GM12872 (cell line): ENCODE measurements around the gene PPM1L.

Experiments
- CTCF ChIP-seq: IDR thresholded peaks from 3 replicates; pipeline ENCODE4 v1.5.1; 2011; ENCODE audit warnings: low read depth, mild to moderate bottlenecking, low read length, moderate library complexity; ENCODE audit not compliant: insufficient read depth

The PPM1L gene

GRCh38 chr3:161082063-161082462 lies 326.0 kb downstream of the PPM1L start:
- TF ChIP-seq CTCF = no peak

GRCh38 chr3:161083131-161083530 lies 327.1 kb downstream of the PPM1L start:
- TF ChIP-seq CTCF = no peak

DNA sequence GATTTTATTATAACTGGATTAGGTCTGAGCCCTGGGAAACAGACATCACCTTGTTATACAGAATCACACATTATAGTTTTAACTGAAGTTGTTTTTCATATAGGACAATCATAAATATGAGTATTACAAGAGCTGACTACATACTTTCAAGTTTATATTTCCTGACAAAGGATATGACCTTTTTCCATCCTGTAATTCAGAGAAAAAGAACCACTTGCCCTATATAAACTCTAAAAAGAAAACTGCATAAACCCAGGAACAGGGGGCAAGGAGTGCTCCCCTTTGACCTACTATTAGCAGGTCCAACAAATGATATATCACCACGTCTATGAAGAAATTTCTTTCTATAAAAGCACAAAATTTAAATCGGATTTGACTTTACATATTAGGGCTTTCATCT lies 328.2 kb downstream of the PPM1L start:
- TF ChIP-seq CTCF = no peak

DNA sequence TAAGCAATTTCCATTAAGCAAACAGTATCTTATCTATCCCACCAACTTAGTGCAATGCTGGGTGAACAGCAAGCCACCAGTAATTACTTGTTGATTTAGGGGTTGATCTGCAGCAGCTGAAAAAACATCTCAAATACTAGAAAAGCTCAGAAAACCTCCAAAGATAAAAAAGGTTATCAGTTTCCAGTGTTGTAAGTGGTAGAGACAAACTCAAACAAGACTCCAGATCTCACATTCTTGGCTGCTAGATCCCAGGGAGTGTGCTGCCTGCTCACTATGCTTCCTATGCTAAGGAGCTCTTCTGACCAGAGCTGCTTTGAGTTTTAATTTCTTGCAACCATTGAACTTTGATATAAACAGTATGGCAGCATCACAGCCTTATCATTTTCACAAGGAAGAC lies 337.9 kb downstream of the PPM1L start:
- TF ChIP-seq CTCF = no peak

DNA sequence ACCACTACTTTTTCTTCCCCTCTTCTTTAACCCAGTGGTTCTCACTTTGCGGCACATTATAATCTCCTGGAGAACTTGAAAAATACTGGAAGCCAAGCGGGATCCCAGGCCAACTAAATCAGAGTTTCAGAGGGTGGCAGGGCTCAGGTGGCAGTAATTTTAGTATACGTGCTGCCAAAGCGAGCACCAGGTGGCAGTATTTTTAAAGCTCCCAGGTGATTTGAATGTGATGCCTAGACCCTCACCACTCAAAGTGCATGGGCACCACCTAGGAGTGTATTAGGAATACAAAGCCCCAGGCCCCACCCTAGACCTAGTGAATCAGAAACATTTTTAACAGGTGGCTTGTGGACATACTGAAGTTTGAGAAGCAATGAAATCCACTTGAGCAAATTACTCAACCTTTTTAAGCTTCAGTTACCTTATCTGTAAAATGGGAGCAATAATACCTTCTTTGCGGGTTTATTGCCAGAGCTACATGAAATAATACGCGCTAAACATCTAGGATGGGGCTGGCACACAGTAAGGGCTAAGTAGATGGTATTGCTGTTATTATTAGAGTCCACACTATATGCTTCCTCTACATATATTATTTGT lies 340.8 kb downstream of the PPM1L start:
- peak; percentile 49; the same call in 2 of the 3 replicates for TF ChIP-seq CTCF

- TF ChIP-seq CTCF = no peak
These were observed 345.0 kb downstream of the PPM1L start for GRCh38 chr3:161100994-161101393.

- no peak for TF ChIP-seq CTCF
These were observed 345.6 kb downstream of the PPM1L start for GRCh38 chr3:161101609-161102008.
